ENCODE results near the gene ADH4.

The ADH4 gene

DNA sequence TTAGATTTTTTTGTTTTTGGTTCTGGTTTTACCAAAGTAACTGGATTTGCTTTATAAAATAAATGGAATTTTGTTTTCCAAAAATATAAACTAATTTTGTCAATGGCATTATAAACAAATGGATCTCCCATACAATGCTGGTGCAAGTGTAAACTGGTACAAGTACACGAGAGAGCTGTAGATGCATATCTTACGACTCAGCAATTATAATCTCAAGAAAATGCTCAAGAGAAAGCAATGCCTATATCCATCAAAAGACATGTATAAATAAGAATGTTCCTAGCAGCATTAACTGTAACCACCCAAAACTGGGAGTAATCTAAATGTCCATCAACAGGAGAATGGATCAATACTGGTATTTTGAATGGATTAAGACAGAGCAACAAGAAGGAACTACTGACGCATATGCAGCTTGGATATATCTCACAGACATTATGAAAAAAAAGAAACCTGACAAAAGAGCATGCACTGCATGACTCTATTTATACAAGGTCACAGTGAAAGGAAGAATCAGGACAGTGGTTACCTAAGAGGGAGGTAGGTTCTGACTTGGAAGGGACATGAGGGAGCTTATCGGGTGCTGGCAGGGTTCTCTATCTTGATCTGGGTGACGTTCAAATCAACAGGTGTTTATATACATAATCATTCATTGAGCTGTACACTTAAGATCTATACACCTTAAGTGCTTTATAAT lies 65.0 kb downstream of the ADH4 start:
- in situ Hi-C loops (cut with MboI; ENCODE audit: low pct_unique_long_range_greater_than_20kb, low sequenced_read_pairs, unreplicated experiment), result loop anchor here (25.0 kb wide), 1 partner anchor 617 kb away; no protein-coding TSS in a partner anchor
- TF ChIP-seq, protein P1, sequence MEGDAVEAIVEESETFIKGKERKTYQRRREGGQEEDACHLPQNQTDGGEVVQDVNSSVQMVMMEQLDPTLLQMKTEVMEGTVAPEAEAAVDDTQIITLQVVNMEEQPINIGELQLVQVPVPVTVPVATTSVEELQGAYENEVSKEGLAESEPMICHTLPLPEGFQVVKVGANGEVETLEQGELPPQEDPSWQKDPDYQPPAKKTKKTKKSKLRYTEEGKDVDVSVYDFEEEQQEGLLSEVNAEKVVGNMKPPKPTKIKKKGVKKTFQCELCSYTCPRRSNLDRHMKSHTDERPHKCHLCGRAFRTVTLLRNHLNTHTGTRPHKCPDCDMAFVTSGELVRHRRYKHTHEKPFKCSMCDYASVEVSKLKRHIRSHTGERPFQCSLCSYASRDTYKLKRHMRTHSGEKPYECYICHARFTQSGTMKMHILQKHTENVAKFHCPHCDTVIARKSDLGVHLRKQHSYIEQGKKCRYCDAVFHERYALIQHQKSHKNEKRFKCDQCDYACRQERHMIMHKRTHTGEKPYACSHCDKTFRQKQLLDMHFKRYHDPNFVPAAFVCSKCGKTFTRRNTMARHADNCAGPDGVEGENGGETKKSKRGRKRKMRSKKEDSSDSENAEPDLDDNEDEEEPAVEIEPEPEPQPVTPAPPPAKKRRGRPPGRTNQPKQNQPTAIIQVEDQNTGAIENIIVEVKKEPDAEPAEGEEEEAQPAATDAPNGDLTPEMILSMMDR (IDR thresholded peaks at IDR 0.05; ENCODE audit: extremely low read depth, insufficient read depth, missing control alignments), result no peak
- no peak for DNase-seq (ENCODE audit: low spot score)

DNA sequence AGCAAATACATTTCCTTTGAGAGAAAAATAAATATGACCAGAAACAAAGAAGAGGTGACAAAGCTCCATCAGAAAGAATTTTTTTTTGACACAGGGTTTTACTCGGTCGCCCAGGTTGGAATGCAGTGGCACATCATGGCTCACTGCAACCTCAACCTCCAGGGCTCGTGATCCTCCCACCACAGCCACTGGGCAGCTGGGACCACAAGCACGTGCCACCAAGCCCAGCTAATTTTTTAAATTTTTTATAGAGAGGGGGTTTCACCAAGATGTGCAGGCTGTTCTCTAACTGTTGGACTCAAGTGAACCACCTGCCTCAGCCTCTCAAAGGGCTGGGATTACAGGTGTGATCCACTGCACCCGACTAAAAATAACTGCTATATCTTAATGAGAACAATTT lies 65.8 kb downstream of the ADH4 start:
- DNase-seq (ENCODE audit: low spot score), result no peak
- in situ Hi-C loops (cut with MboI; ENCODE audit: low pct_unique_long_range_greater_than_20kb, low sequenced_read_pairs, unreplicated experiment), result loop anchor here (25.0 kb wide), 1 partner anchor 616 kb away; no protein-coding TSS in a partner anchor

DNA sequence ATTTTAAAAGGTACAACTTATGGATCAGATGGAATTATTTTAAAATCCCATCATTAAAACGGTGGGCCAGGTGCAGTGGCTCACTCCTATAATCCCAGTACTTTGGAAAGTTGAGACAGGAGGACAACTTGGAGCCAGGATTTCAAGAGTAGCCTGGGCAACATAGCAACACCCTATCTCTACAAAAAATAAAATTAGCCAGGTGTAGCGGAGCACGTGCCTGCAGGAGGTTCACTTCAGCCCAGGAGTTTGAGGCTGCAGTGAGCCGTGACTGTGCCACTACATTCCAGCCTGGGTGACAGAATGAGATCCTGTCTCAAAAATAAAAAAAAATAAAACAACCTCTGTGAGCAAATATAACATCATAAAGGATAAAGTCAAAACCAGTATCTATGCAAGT lies 66.9 kb downstream of the ADH4 start:
- in situ Hi-C loops (cut with MboI; ENCODE audit: low pct_unique_long_range_greater_than_20kb, low sequenced_read_pairs, unreplicated experiment), result loop anchor here (25.0 kb wide), 1 partner anchor 615 kb away; no protein-coding TSS in a partner anchor
- TF ChIP-seq, protein P1 (IDR thresholded peaks at IDR 0.05; ENCODE audit: extremely low read depth, insufficient read depth, missing control alignments), result no peak
- DNase-seq (ENCODE audit: low spot score), result no peak

More for the DNA sequence above, 65.8 kb downstream of the ADH4 start:
- TF ChIP-seq, protein P1 (IDR thresholded peaks at IDR 0.05; ENCODE audit: extremely low read depth, insufficient read depth, missing control alignments), result no peak

DNA sequence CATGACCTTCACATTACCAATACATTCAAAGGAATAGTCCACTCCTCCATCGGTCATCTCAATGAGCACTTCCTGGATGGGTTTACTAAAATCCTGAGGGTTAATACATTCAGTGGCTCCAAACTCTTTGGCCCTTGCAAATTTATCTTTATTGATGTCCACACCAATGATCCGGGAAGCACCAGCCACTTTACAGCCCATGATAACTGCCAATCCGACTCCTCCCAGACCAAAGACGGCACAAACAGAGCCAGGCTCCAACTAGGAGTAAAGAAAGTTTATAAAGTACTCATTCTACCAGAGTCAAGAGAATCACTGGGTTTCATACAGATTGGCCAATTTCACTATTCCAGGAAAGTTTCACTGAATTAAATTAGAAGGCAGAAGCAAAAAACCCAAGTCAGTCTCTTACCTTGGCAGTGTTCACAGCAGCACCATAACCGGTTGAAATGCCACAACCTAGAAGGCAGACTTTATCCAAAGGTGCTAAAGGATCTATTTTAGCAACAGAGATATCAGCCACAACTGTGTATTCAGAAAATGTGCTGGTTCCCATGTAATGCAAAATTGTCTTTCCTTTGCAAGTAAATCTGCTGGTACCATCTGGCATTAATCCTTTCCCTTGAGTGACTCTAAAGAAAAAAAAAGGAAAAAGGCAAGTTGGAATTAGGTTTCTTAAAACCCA lies 67.7 kb downstream of the ADH4 start:
- in situ Hi-C loops (cut with MboI; ENCODE audit: low pct_unique_long_range_greater_than_20kb, low sequenced_read_pairs, unreplicated experiment), result loop anchor here (25.0 kb wide), 1 partner anchor 614 kb away; no protein-coding TSS in a partner anchor
- DNase-seq (ENCODE audit: low spot score), result no peak
- TF ChIP-seq, protein P1 (IDR thresholded peaks at IDR 0.05; ENCODE audit: extremely low read depth, insufficient read depth, missing control alignments), result no peak

DNA sequence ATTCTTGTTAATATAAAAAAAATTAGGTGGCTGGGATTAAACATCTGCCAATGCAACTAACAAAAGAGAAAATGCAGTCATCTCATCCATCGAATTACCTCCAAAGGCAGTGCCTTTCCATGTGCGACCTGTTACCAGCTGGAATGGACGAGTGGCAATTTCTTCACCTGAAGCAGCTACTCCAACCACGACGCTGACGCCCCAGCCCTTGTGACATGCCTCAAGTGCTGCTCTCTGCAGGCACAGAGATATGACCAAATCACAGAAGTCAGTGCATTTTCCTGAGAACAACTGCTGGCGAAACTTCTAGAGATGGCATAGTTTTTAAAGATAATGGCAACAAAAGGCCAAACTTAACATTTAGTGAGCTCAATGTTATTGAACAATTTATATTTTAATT lies 69.3 kb downstream of the ADH4 start:
- in situ Hi-C loops (cut with MboI; ENCODE audit: low pct_unique_long_range_greater_than_20kb, low sequenced_read_pairs, unreplicated experiment), result loop anchor here (25.0 kb wide), 1 partner anchor 613 kb away; no protein-coding TSS in a partner anchor
- TF ChIP-seq, protein P1 (IDR thresholded peaks at IDR 0.05; ENCODE audit: extremely low read depth, insufficient read depth, missing control alignments), result no peak
- DNase-seq (ENCODE audit: low spot score), result no peak
